Measurements from ENCODE around the gene NUMBL. TPM values are rescaled to one million over a fixed set of nuclear protein-coding genes. Genes with fewer than 3 reads are reported as not detected.
"Not testable (repeated sequence)": the region's sequence is repeated elsewhere in the genome, so short reads cannot be mapped to it uniquely, and the experiment has no call there.

The NUMBL gene
- total RNA-seq, 2 donors from 2014 or later: 5.7 to 7.5 TPM

DNA sequence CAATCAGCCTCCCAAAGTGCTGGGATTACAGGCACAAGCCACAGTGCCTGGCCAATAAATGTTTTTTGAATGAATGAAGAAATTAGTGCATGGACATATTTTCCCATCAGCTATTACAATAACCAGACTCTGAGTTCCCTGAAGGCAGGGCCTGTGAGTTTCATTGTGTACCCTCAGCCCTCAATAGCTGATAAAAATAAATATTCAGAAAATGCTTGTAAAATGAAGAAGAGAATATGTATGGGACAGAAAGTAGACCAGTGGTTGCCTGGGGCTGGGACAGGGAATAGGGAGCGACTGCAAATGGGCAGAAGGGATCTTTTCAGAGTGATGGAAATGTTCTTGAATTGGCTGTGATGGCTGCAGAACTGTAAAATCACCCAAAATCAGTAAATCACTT is 28.8 kb downstream of the NUMBL start:
- Mint-ChIP-seq H3K27me3 (peaks cover 11% of the 10 kb centered on the region), H3K4me3 (peak overlapping the region; percentile 33), H3K4me1 (peaks cover 7% of the 10 kb centered on the region), H3K27ac (peak overlapping the region; percentile 60), H3K36me3 (ENCODE audit: low read depth) (no peaks in the 10 kb centered on the region)
- no peaks in the 10 kb centered on the region for H3K9me3 ChIP-seq (ENCODE audit: control insufficient read depth, low read length, poor library complexity, severe bottlenecking)
- DNase-seq (no peak), ATAC-seq (no peak)

DNA sequence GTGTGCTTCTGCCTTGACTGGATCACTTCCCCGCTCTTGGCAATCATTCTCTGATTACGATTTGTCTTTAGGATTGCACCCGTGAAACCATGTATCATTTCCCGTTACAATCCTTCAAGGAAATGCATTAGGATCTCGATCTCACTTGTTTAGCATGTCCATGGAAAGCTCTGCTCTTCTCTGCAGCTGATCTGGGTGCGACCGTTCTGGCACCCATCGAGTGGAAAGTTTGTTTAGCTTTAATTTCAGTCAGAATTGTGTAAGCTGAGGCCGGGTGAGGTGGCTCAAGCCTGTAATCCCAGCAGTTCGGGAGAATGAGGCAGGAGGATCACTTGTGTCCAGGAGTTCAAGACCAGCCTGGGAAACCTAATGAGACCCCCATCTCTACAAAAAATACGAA is 30.9 kb downstream of the NUMBL start:
- no peaks in the 10 kb centered on the region for H3K9me3 ChIP-seq (ENCODE audit: control insufficient read depth, low read length, poor library complexity, severe bottlenecking)
- ATAC-seq (no peak), DNase-seq (no peak)
- peaks cover 12% of the 10 kb centered on the region for H3K27me3 Mint-ChIP-seq
- H3K4me3 Mint-ChIP-seq: no peak overlapping the region
- H3K36me3 Mint-ChIP-seq (ENCODE audit: low read depth): no peaks in the 10 kb centered on the region
- peaks cover 7% of the 10 kb centered on the region for H3K4me1 Mint-ChIP-seq
- H3K27ac Mint-ChIP-seq: no peak overlapping the region

- Mint-ChIP-seq H3K27me3 (peaks cover 12% of the 10 kb centered on the region), H3K36me3 (ENCODE audit: low read depth) (no peaks in the 10 kb centered on the region), H3K4me1 (peaks cover 7% of the 10 kb centered on the region), H3K27ac (no peak overlapping the region), H3K4me3 (no peak overlapping the region)
- ATAC-seq (no peak), DNase-seq (no peak)
- no peaks in the 10 kb centered on the region for H3K9me3 ChIP-seq (ENCODE audit: control insufficient read depth, low read length, poor library complexity, severe bottlenecking)
Observed at GRCh38 chr19:40659116-40659515, 31.3 kb downstream of the NUMBL start.

GRCh38 chr19:40658031-40658430 is 32.4 kb downstream of the NUMBL start:
- H3K27ac Mint-ChIP-seq: no peak overlapping the region
- H3K27me3 Mint-ChIP-seq: peaks cover 12% of the 10 kb centered on the region

DNA sequence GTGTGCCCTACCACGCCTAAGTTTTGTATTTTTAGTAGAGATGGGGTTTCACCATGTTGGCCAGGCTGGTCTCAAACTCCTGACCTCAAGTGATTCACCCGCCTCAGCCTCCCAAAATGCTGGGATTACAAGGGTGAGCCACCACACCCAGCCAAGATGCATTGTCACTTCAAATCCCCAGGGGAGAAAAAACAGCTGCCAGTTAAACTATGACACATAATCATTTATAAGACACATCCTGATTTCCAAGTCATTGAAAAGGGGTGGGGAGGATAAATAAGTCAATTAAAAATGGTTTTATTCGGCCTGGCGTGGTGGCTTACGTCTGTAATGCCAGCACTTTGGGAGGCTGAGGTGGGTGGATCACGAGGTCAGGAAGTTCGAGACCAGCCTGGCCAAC is 34.8 kb downstream of the NUMBL start:
- DNase-seq; ATAC-seq; H3K4me3 Mint-ChIP-seq; H3K9me3 ChIP-seq (ENCODE audit: control insufficient read depth, low read length, poor library complexity, severe bottlenecking); H3K4me1 Mint-ChIP-seq; H3K27ac Mint-ChIP-seq; H3K36me3 Mint-ChIP-seq (ENCODE audit: low read depth): not testable (repeated sequence)
- H3K27me3 Mint-ChIP-seq: peaks cover 12% of the 10 kb centered on the region

More at GRCh38 chr19:40658031-40658430, 32.4 kb downstream of the NUMBL start:
- no peak for DNase-seq
- H3K9me3 ChIP-seq (ENCODE audit: control insufficient read depth, low read length, poor library complexity, severe bottlenecking): no peaks in the 10 kb centered on the region
- no peak overlapping the region for H3K4me3 Mint-ChIP-seq
- peaks cover 2% of the 10 kb centered on the region for H3K4me1 Mint-ChIP-seq
- no peaks in the 10 kb centered on the region for H3K36me3 Mint-ChIP-seq (ENCODE audit: low read depth)
- no peak for ATAC-seq

GRCh38 chr19:40652303-40652702 is 38.1 kb downstream of the NUMBL start:
- H3K9me3 ChIP-seq (ENCODE audit: control insufficient read depth, low read length, poor library complexity, severe bottlenecking); H3K36me3 Mint-ChIP-seq (ENCODE audit: low read depth); DNase-seq; H3K27me3 Mint-ChIP-seq; ATAC-seq; H3K27ac Mint-ChIP-seq; H3K4me3 Mint-ChIP-seq; H3K4me1 Mint-ChIP-seq: not testable (repeated sequence)

- H3K4me1 Mint-ChIP-seq: peaks cover 2% of the 10 kb centered on the region
- no peak for ATAC-seq
- no peaks in the 10 kb centered on the region for H3K36me3 Mint-ChIP-seq (ENCODE audit: low read depth)
- H3K27me3 Mint-ChIP-seq: peaks cover 10% of the 10 kb centered on the region
- H3K9me3 ChIP-seq (ENCODE audit: control insufficient read depth, low read length, poor library complexity, severe bottlenecking): no peaks in the 10 kb centered on the region
- H3K4me3 Mint-ChIP-seq: no peak overlapping the region
- no peak overlapping the region for H3K27ac Mint-ChIP-seq
- DNase-seq: no peak
Observed at GRCh38 chr19:40650749-40651305, 39.6 kb downstream of the NUMBL start.

- H3K4me1 Mint-ChIP-seq; H3K27ac Mint-ChIP-seq; ATAC-seq; H3K36me3 Mint-ChIP-seq (ENCODE audit: low read depth); DNase-seq; H3K9me3 ChIP-seq (ENCODE audit: control insufficient read depth, low read length, poor library complexity, severe bottlenecking); H3K4me3 Mint-ChIP-seq: not testable (repeated sequence)
- peaks cover 12% of the 10 kb centered on the region for H3K27me3 Mint-ChIP-seq
Observed at GRCh38 chr19:40649903-40650675, 40.4 kb downstream of the NUMBL start.

- ATAC-seq (no peak), DNase-seq (no peak)
- H3K9me3 ChIP-seq (ENCODE audit: control insufficient read depth, low read length, poor library complexity, severe bottlenecking): no peaks in the 10 kb centered on the region
- Mint-ChIP-seq H3K27me3 (peaks cover 19% of the 10 kb centered on the region), H3K4me3 (no peak overlapping the region), H3K36me3 (ENCODE audit: low read depth) (no peaks in the 10 kb centered on the region), H3K4me1 (peaks cover 2% of the 10 kb centered on the region), H3K27ac (no peak overlapping the region)
Observed at GRCh38 chr19:40646743-40647254, 43.7 kb downstream of the NUMBL start.

DNA sequence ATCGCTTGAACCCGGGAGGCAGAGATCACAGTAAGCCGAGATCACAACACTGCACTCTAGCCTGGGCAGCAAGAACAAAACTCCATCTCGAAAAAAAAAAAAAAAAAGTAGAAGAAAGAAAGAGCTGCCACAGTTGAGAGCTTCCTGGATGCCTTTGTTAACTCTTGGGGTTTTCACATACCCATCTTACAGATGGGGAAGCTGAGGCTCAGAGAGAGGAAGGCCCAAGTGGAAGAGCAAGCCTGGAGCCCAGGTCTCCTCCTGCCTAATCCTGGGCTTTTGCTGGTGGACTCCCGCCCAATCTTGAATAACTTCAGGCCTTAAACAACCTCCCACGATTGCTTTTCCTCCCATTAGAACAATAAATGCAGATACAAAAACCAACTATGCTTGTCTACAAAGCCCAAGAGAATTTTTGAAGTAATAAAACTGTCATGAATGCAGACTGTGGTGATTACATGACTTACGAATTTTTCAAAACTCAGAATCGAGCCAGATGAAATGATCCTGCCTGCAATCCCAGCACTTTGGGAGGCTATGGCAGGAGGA is 47.6 kb downstream of the NUMBL start:
- peaks cover 19% of the 10 kb centered on the region for H3K27me3 Mint-ChIP-seq
- no peak overlapping the region for H3K4me3 Mint-ChIP-seq
- peaks cover 2% of the 10 kb centered on the region for H3K4me1 Mint-ChIP-seq
- no peaks in the 10 kb centered on the region for H3K36me3 Mint-ChIP-seq (ENCODE audit: low read depth)
- no peaks in the 10 kb centered on the region for H3K9me3 ChIP-seq (ENCODE audit: control insufficient read depth, low read length, poor library complexity, severe bottlenecking)
- ATAC-seq (no peak), DNase-seq (no peak)
- H3K27ac Mint-ChIP-seq: no peak overlapping the region

- Mint-ChIP-seq H3K4me3 (no peak overlapping the region), H3K27me3 (peaks cover 19% of the 10 kb centered on the region)
Observed at GRCh38 chr19:40642051-40642706, 48.3 kb downstream of the NUMBL start.

DNA sequence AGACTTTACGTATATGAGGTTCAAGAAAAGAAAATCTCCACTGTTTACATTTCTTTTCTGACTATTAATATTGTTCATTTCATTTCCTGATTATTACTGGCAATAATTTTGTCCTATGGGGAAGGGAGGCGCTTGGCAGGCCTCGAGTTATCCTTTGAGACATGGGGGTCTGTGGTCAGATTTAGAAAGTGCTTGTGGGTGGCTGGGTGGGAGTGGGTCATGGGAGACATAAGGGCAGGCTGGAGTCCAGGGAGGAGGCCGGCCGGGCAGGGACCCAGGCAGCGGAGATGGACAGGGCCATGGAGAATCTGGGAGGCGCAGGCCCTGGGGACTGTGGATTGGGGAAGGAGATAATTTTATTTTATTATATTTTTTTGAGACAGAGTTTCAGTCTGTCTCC is 49.2 kb downstream of the NUMBL start:
- H3K4me3 Mint-ChIP-seq: no peak overlapping the region
- H3K36me3 Mint-ChIP-seq (ENCODE audit: low read depth): no peaks in the 10 kb centered on the region
- H3K4me1 Mint-ChIP-seq: peaks cover 2% of the 10 kb centered on the region

More at GRCh38 chr19:40642051-40642706, 48.3 kb downstream of the NUMBL start:
- Mint-ChIP-seq H3K36me3 (ENCODE audit: low read depth) (no peaks in the 10 kb centered on the region), H3K4me1 (peaks cover 2% of the 10 kb centered on the region), H3K27ac (no peak overlapping the region)
- ATAC-seq: no peak
- no peak for DNase-seq
- no peaks in the 10 kb centered on the region for H3K9me3 ChIP-seq (ENCODE audit: control insufficient read depth, low read length, poor library complexity, severe bottlenecking)

GRCh38 chr19:40640744-40641143 is 49.7 kb downstream of the NUMBL start:
- H3K27me3 Mint-ChIP-seq: peaks cover 8% of the 10 kb centered on the region
- no peaks in the 10 kb centered on the region for H3K4me1 Mint-ChIP-seq
- no peak overlapping the region for H3K4me3 Mint-ChIP-seq
- H3K9me3 ChIP-seq (ENCODE audit: control insufficient read depth, low read length, poor library complexity, severe bottlenecking): no peaks in the 10 kb centered on the region
- DNase-seq (no peak), ATAC-seq (no peak)
- no peaks in the 10 kb centered on the region for H3K36me3 Mint-ChIP-seq (ENCODE audit: low read depth)
- no peak overlapping the region for H3K27ac Mint-ChIP-seq

More for the DNA sequence above, 49.2 kb downstream of the NUMBL start:
- H3K27me3 Mint-ChIP-seq: peaks cover 13% of the 10 kb centered on the region
- H3K9me3 ChIP-seq (ENCODE audit: control insufficient read depth, low read length, poor library complexity, severe bottlenecking): no peaks in the 10 kb centered on the region
- DNase-seq: no peak
- H3K27ac Mint-ChIP-seq: no peak overlapping the region
- ATAC-seq: no peak
